Parathyroid adenoma (tissue), 2 donors: ENCODE data around the gene EMD.
"Not testable (repeated sequence)": the region's sequence is repeated elsewhere in the genome, so short reads cannot be mapped to it uniquely, and the experiment has no call there.

Experiments
- H2AFZ ChIP-seq: fragments of 300-600 bp; sonication (generic); one replicate; pipeline ENCODE4 v1.7.0; 2017; ENCODE audit warnings: antibody characterized with exemption, mild to moderate bottlenecking
- H3K27ac ChIP-seq: fragments of 300-600 bp; sonication (generic); one replicate; pipeline ENCODE4 v1.7.0; 2017
- H3K27me3 ChIP-seq: fragments of 300-600 bp; sonication (generic); one replicate; pipeline ENCODE4 v1.7.0; 2017; ENCODE audit warnings: low read length; ENCODE audit not compliant: control insufficient read depth, insufficient read depth
- H3K36me3 ChIP-seq: fragments of 300-600 bp; sonication (generic); one replicate; pipeline ENCODE4 v1.7.0; 2017; ENCODE audit warnings: low read length; ENCODE audit not compliant: control insufficient read depth, insufficient read depth
- H3K4me1 ChIP-seq: fragments of 300-600 bp; sonication (generic); one replicate; pipeline ENCODE4 v1.7.0; 2017; ENCODE audit warnings: control low read depth
- H3K4me2 ChIP-seq: fragments of 300-600 bp; sonication (generic); one replicate; pipeline ENCODE4 v1.7.0; 2017; ENCODE audit warnings: low read length
- H3K4me3 ChIP-seq: fragments of 300-600 bp; sonication (generic); one replicate; pipeline ENCODE4 v1.7.0; 2017; ENCODE audit warnings: low read depth, low read length
- H3K79me2 ChIP-seq: fragments of 300-600 bp; sonication (generic); one replicate; pipeline ENCODE4 v1.7.0; 2017; ENCODE audit warnings: control low read depth
- H3K9ac ChIP-seq: fragments of 300-600 bp; sonication (generic); one replicate; pipeline ENCODE4 v1.7.0; 2017; ENCODE audit warnings: mild to moderate bottlenecking
- H3K9me3 ChIP-seq: fragments of 300-600 bp; sonication (generic); one replicate; pipeline ENCODE4 v1.7.0; 2017; ENCODE audit warnings: low read length; ENCODE audit not compliant: control insufficient read depth
- TF ChIP-seq, protein P1 (sequence below): fragments of 300-600 bp; sonication (generic); IDR thresholded peaks from one replicate; pipeline ENCODE4 v1.7.0; 2017; ENCODE audit warnings: antibody characterized with exemption, mild to moderate bottlenecking
- donor health status: primary hyperparathyroidism.

Gene EMD

DNA sequence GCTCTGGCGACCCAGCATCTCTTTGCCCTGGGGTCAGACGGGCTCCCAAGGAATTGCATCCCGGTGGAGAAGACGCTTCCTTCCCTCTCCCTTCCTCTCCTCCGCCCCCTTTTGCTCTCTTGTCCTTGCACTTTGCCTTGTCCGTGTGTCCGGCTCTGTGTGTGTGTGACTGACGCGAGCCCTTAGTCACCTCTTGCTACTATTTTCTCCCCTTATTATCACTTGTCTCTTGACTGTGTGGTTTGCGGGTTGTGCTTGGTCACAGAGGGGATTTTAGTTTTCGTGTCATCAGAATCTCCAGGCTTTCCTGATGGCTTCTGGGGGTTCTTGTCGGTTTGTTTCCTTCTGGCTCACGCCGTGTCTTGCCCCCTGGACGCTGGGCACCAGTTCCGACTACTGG, 36.0 kb upstream of the EMD start:
- H3K36me3 ChIP-seq, H2AFZ ChIP-seq, H3K4me3 ChIP-seq, H3K9ac ChIP-seq, H3K4me1 ChIP-seq, H3K79me2 ChIP-seq, H3K4me2 ChIP-seq, H3K27ac ChIP-seq, H3K9me3 ChIP-seq, H3K27me3 ChIP-seq: not testable (repeated sequence)

DNA sequence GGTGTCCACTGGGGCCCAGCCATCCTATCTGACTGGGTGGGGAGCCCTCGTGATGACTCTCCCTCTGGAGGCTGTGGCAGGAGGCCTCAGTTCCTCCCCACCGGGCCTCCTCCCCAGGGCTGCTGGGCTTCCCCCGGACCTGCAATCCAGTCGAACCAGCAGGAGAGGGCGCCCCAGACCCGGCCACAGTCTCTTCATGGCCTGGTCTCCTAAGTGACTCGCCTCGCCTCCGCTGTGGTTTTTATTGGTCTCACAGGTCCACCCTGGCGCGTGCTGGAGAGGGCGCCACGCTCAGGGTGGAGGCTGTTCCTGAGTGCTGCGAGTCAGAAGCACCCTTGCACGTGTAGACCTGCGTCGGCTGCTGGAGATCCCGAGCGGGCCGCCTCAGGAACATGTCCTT, 35.5 kb upstream of the EMD start:
- H3K27me3 ChIP-seq, H2AFZ ChIP-seq, H3K4me2 ChIP-seq, H3K9me3 ChIP-seq, H3K36me3 ChIP-seq, H3K9ac ChIP-seq, H3K4me1 ChIP-seq, H3K4me3 ChIP-seq, H3K27ac ChIP-seq, H3K79me2 ChIP-seq: not testable (repeated sequence)

DNA sequence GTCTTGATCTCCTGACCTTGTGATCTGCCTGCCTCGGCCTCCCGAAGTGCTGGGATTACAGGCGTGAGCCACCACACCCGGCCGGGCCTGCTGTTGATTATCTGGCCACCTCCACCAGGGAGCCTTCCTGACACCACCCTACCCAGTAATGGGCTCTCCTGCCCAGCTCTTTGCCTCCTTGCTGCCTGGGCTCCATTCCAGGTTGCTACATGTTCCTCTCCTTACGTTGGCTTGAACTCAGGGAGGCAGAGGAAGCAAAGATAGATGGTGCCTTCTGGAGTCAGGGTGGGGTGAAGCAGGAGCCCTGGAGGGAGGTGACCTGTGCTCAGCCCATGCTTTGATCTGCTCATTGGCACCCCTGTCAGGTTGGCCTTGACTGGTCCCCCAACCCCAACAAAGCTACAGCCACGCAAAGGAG, 31.0 kb upstream of the EMD start:
- Histone ChIP-seq H3K36me3 (no peaks in the 10 kb centered on the region), H3K79me2 (no peaks in the 10 kb centered on the region), H3K27ac (no peak overlapping the region), H3K9me3 (no peaks in the 10 kb centered on the region), H3K27me3 (no peaks in the 10 kb centered on the region), H3K4me3 (no peak overlapping the region), H2AFZ (no peak overlapping the region), H3K4me2 (no peak overlapping the region), H3K9ac (no peak overlapping the region), H3K4me1 (no peaks in the 10 kb centered on the region)
- TF ChIP-seq, protein P1, sequence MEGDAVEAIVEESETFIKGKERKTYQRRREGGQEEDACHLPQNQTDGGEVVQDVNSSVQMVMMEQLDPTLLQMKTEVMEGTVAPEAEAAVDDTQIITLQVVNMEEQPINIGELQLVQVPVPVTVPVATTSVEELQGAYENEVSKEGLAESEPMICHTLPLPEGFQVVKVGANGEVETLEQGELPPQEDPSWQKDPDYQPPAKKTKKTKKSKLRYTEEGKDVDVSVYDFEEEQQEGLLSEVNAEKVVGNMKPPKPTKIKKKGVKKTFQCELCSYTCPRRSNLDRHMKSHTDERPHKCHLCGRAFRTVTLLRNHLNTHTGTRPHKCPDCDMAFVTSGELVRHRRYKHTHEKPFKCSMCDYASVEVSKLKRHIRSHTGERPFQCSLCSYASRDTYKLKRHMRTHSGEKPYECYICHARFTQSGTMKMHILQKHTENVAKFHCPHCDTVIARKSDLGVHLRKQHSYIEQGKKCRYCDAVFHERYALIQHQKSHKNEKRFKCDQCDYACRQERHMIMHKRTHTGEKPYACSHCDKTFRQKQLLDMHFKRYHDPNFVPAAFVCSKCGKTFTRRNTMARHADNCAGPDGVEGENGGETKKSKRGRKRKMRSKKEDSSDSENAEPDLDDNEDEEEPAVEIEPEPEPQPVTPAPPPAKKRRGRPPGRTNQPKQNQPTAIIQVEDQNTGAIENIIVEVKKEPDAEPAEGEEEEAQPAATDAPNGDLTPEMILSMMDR, result no peak

DNA sequence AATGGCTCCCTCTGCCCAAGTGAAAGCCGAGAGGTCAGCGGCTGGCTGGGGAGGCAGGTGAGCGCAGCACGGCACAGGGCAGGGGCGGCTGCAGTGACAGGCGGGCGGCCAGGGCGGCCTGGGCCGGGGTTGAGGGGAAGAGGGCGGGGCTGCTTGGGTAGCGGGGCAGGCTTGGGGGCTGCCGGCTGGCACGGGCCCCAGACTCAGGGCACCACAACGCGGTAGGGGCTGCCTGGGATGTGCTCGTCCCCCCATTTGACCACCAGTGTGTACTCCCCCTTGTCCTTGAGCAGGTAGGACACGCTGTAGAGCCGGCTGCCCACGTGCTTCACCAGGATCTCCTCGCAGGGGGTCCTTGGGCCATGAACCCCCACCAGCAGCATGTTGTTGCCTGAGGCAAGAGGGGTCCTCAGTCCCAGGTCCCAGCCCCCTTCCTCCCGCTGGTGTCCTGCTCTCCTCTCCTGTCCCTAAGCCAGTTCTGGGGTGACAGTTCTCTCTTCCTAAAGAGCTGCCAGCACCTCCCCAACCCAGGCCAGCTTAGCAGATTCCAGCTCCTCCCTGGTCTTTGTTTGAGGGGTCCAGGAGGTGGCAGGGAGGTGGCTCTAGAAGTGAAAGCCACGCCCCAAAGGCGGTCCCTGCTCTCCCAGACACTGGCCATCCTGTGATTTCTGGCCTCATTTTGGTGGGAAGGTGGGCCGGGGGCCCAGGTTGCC, 30.3 kb upstream of the EMD start:
- Histone ChIP-seq H3K4me2 (no peak overlapping the region), H3K9ac (no peak overlapping the region), H2AFZ (no peak overlapping the region), H3K4me1 (no peaks in the 10 kb centered on the region), H3K27me3 (no peaks in the 10 kb centered on the region), H3K4me3 (no peak overlapping the region), H3K79me2 (no peaks in the 10 kb centered on the region), H3K27ac (no peak overlapping the region), H3K36me3 (no peaks in the 10 kb centered on the region), H3K9me3 (no peaks in the 10 kb centered on the region)
- TF ChIP-seq, protein P1, result no peak

- H3K36me3 ChIP-seq, result no peaks in the 10 kb centered on the region
- H3K27me3 ChIP-seq, result no peaks in the 10 kb centered on the region
- H3K4me3 ChIP-seq, result no peak overlapping the region
- no peaks in the 10 kb centered on the region for H3K79me2 ChIP-seq
- TF ChIP-seq, protein P1, result no peak
- H3K4me2 ChIP-seq, result no peak overlapping the region
- no peaks in the 10 kb centered on the region for H3K4me1 ChIP-seq
- no peak overlapping the region for H3K27ac ChIP-seq
- H2AFZ ChIP-seq, result no peak overlapping the region
- no peaks in the 10 kb centered on the region for H3K9me3 ChIP-seq
- H3K9ac ChIP-seq, result no peak overlapping the region
Measured at GRCh38 chrX:154349359-154349935, 29.6 kb upstream of the EMD start.
